ENCODE data around the gene RRP9.

Gene RRP9

GRCh38 chr3:51982838-51983577, 41.3 kb upstream of the RRP9 start, which contains the start of gene ACY1:
Gene ACY1 (plus strand): TSS chr3:51983535. CDS start chr3:51984065, 530 bp downstream.
- Histone ChIP-seq H4K20me1 (peaks cover 4% of the 10 kb centered on the region; the same call in 1 of the 2 replicates), H3K4me2 (peak within 1 kb of the TSS; percentile 95), H3K9ac (peak within 1 kb of the TSS; percentile 84), H3K36me3 (peaks cover 16% of the 10 kb centered on the region), H3K4me1 (peaks cover 44% of the 10 kb centered on the region), H3K9me3 (no peaks in the 10 kb centered on the region), H3K27ac (peak within 1 kb of the TSS; percentile 88), H3K4me3 (peak within 1 kb of the TSS; percentile 72), H3K27me3 (no peaks in the 10 kb centered on the region)
- no peak for TF ChIP-seq Cebpa-rat (IDR thresholded peaks at IDR 0.05)

DNA sequence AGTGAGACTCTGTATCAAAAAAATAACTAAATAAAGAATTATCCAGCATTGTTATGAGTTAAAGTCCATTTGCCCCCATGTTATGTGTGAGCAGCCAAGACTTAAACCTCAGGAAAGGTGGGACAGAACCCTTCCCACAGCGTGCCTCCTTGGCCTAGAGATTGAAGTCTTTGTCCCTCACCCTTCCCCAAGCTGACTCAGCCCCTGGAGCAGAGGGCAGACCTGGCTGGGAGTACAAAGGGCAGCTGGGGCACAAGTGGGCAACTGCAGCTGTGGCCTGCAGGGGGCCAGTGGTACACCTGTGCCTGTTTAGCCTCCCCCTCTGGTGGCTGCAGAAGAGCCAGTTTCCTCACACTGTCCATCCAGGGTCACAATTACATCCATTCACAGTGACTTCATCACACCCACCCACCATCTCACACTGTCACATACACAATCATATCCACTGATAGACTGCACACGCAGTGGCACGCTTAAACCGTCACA, 40.7 kb upstream of the RRP9 start:
- H4K20me1 ChIP-seq: no peaks in the 10 kb centered on the region
- H3K4me3 ChIP-seq: peak overlapping the region; percentile 72
- H3K9ac ChIP-seq: peak overlapping the region; percentile 84
- peak overlapping the region; percentile 95 for H3K4me2 ChIP-seq
- H3K27me3 ChIP-seq: no peaks in the 10 kb centered on the region
- peaks cover 16% of the 10 kb centered on the region for H3K36me3 ChIP-seq
- peaks cover 50% of the 10 kb centered on the region for H3K4me1 ChIP-seq
- H3K27ac ChIP-seq: peak overlapping the region; percentile 88
- no peak for TF ChIP-seq Cebpa-rat (IDR thresholded peaks at IDR 0.05)
- no peaks in the 10 kb centered on the region for H3K9me3 ChIP-seq

GRCh38 chr3:51980253-51980652, 38.5 kb upstream of the RRP9 start:
- no peak for TF ChIP-seq Cebpa-rat (IDR thresholded peaks at IDR 0.05)
- H3K27me3 ChIP-seq: no peaks in the 10 kb centered on the region
- peaks cover 71% of the 10 kb centered on the region for H3K4me1 ChIP-seq
- no peak overlapping the region for H3K4me2 ChIP-seq
- no peaks in the 10 kb centered on the region for H4K20me1 ChIP-seq
- H3K36me3 ChIP-seq: peaks cover 16% of the 10 kb centered on the region
- no peak overlapping the region for H3K9ac ChIP-seq
- no peak overlapping the region for H3K4me3 ChIP-seq
- H3K27ac ChIP-seq: no peak overlapping the region
- H3K9me3 ChIP-seq: no peaks in the 10 kb centered on the region

DNA sequence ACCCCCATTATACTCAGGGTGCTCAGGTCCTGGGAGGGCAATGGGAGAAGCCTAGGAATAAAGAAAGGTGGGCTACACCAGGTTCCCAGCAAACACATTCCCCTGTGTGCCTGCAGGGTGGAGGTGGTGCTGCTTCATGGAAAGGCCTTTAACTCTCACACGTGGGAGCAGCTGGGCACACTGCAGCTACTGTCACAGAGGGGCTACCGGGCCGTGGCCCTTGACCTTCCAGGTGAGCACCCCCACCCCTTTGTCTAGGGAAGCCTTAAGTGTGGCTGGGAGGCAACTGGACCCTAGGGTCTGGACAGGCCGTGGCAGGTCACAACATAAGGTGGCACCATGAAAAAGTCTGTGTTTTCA, 36.4 kb upstream of the RRP9 start:
- H3K4me1 ChIP-seq: peaks cover 68% of the 10 kb centered on the region
- H3K4me3 ChIP-seq: no peak overlapping the region
- no peaks in the 10 kb centered on the region for H3K9me3 ChIP-seq
- no peaks in the 10 kb centered on the region for H3K27me3 ChIP-seq
- no peak for TF ChIP-seq Cebpa-rat (IDR thresholded peaks at IDR 0.05)
- H3K36me3 ChIP-seq: peaks cover 16% of the 10 kb centered on the region
- H3K4me2 ChIP-seq: peak overlapping the region; percentile 99; the same call in 1 of the 2 replicates
- H3K27ac ChIP-seq: 0 out of 2 replicates have a peak overlapping the region, but pooled peaks have one; percentile 14
- H4K20me1 ChIP-seq: no peaks in the 10 kb centered on the region
- H3K9ac ChIP-seq: no peak overlapping the region

DNA sequence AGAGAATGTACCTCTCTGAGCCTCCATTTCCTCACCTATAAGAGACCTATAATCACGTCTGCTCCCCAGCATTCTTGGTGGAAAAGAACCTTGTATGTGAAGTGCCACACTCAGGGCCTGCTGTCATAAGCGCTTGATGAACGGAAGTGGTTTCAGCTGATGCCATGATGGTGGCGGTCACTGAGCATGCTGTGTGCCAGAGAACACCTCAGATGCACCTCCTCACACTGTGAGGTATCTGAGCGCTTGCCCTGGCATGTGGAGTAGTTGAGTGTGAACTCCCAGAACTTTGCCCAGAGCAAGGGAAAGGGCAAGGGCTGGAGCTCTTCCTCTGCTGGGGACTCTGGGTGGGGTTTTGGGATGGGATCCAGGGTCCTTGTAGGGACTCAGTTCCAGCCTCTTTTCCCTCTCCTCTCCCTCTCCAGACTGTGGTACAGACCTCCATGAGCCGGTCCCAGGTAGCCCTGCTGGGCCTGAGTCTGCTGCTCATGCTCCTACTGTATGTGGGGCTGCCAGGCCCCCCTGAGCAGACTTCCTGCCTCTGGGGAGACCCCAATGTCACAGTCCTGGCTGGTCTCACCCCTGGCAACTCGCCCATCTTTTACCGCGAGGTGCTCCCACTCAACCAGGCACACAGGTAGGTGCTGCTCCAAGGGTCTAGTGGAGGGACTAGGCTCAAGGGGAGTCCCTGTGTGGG, 35.9 kb upstream of the RRP9 start:
- no peaks in the 10 kb centered on the region for H3K9me3 ChIP-seq
- peak overlapping the region; percentile 99 for H3K4me2 ChIP-seq
- no peaks in the 10 kb centered on the region for H3K27me3 ChIP-seq
- H3K36me3 ChIP-seq: peaks cover 16% of the 10 kb centered on the region
- 0 out of 2 replicates have a peak overlapping the region, but pooled peaks have one; percentile 14 for H3K27ac ChIP-seq
- no peaks in the 10 kb centered on the region for H4K20me1 ChIP-seq
- H3K4me1 ChIP-seq: peaks cover 70% of the 10 kb centered on the region
- no peak overlapping the region for H3K4me3 ChIP-seq
- no peak for TF ChIP-seq Cebpa-rat (IDR thresholded peaks at IDR 0.05)
- no peak overlapping the region for H3K9ac ChIP-seq

- Histone ChIP-seq H3K9ac (peak overlapping the region; percentile 90; the same call in 1 of the 2 replicates), H3K27me3 (no peaks in the 10 kb centered on the region), H4K20me1 (0 out of 2 replicates have a peak, but pooled peaks cover 5% of the 10 kb centered on the region), H3K4me1 (peaks cover 70% of the 10 kb centered on the region), H3K4me2 (peak overlapping the region; percentile 99), H3K9me3 (no peaks in the 10 kb centered on the region), H3K4me3 (peak overlapping the region; percentile 86), H3K36me3 (peaks cover 13% of the 10 kb centered on the region), H3K27ac (no peak overlapping the region)
- TF ChIP-seq Cebpa-rat (IDR thresholded peaks at IDR 0.05): no peak
Observed at GRCh38 chr3:51975852-51976549, 34.3 kb upstream of the RRP9 start.

- H3K36me3 ChIP-seq: peaks cover 5% of the 10 kb centered on the region
- peak within 1 kb of the TSS; percentile 99 for H3K4me2 ChIP-seq
- no peak for TF ChIP-seq Cebpa-rat (IDR thresholded peaks at IDR 0.05)
- peaks cover 12% of the 10 kb centered on the region; the same call in 1 of the 2 replicates for H4K20me1 ChIP-seq
- H3K27me3 ChIP-seq: no peaks in the 10 kb centered on the region
- H3K27ac ChIP-seq: peak within 1 kb of the TSS; percentile 92
- H3K9ac ChIP-seq: peak within 1 kb of the TSS; percentile 90
- H3K9me3 ChIP-seq: no peaks in the 10 kb centered on the region
- peak within 1 kb of the TSS; percentile 86 for H3K4me3 ChIP-seq
- peaks cover 73% of the 10 kb centered on the region for H3K4me1 ChIP-seq
Observed at GRCh38 chr3:51974963-51975851, 33.5 kb upstream of the RRP9 start, which contains the start of gene ABHD14A. Gene ABHD14A (plus strand): TSS chr3:51975064. CDS start chr3:51975136, 72 bp downstream.

GRCh38 chr3:51974277-51974962, 32.7 kb upstream of the RRP9 start:
- Histone ChIP-seq H3K27me3 (no peaks in the 10 kb centered on the region), H3K4me1 (peaks cover 81% of the 10 kb centered on the region), H3K9me3 (no peaks in the 10 kb centered on the region), H3K4me3 (peak overlapping the region; percentile 86), H3K36me3 (peaks cover 5% of the 10 kb centered on the region; the same call in 1 of the 2 replicates), H3K27ac (peak overlapping the region; percentile 92), H3K9ac (peak overlapping the region; percentile 90), H3K4me2 (peak overlapping the region; percentile 99), H4K20me1 (peaks cover 17% of the 10 kb centered on the region; the same call in 1 of the 2 replicates)
- TF ChIP-seq Cebpa-rat (IDR thresholded peaks at IDR 0.05): no peak

All from BLaER1 (cell line).